GM21576 (cell line): ENCODE measurements around the gene TRIM66.

Experiments
- ATAC-seq: cut with Tn5 transposase; IDR thresholded peaks from one replicate; pipeline ENCODE4 v1.9.1; 2021; ENCODE audit warnings: mild to moderate bottlenecking, moderate library complexity; ENCODE audit not compliant: unreplicated experiment

TRIM66 gene

DNA sequence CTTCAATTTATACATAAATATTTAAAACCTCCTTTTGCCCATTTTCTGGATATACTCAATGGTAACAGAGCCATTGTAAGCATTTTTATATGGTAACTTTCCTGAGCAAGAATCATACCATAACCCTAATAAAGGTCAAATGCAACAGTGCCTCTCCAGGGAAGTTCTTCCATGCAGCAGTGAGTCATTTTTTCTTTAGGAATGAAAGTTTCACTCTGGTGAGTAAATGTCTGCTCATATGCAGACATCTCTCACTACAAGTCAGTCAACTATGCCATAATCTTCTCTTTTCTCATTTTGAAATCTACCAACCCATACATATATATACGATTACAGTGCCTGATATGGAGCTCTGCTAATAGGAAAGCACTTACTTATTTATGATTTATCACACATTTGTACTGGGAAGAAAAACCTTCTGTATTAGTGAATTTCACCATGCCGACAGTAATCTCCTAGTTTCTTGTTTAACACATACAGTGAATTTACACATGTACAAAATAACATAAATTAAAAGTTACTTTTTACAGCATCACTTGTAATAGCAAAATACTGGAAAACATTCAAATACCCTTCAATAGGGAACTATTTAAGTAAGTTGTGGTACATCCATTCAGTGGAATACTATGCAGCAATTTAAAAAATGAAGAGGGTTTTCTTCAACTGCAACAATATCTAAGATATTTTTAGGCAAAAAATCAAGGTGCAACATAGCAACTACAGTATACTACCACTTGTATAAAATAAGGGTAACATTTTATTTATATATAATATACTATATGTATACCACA lies 104.5 kb downstream of the TRIM66 start:
- no peak for ATAC-seq

DNA sequence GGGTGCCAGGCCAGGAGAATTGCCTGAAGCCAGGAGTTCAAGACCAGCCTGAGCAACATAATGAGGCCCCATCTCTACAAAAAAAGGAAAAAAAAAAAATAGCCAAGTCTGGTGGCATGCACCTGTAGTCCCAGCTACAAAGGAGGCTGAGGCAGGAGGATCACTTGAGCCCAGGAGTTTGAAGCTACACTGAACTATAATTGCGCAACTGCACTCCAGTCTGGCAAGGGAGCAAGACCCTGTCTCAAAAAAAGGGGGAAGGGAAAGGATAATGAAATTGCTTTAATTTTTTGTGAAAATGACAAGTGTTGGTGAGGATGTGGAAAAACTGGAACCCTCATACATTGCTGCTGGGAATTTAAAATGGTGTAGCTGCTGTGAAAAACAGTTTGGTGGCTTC lies 107.7 kb downstream of the TRIM66 start:
- no peak for ATAC-seq

DNA sequence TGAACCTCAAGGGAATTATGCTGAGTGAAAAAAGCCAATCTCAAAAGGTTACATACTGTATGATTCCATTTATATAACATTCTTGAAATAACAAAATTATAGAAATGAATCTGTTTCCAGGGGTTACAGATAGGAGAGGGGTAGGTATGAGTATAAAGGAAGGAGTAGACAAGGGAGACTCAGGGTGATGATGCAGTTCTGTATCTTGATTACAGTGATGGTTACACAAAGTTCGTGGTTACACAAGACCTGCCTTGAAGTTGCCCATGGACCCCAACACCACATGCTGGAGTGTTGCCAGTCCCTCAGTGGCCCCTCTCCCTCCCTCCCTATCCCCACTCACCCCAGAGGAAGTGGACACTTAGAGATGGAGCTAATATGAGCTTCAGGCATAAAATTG lies 108.7 kb downstream of the TRIM66 start:
- ATAC-seq = no peak

DNA sequence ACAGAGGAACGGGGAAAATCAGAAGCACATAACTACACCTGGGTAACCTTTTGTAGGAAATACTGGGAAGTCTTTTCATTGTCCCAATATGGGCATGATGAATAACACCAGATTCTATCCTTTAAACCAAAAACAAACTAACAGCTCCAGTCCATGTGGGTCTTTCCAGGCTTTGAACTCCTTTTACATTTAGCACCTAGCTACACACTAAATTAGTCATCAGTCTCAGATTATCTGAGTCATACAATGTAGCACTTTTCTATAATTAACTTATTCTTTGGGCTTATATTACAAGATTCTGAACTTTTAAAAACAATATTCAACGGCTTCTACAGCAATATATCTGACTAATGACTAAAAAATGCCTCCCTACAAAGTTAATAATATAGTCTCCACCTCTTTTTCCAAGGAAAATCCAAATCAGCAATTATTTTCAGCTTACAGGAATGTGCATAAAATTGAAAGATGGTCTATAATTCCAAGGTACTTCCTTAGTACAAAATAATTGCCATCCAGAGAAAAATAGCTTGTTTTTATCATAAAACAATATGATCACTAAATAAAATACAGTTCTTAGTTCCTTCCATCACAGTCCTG lies 114.8 kb downstream of the TRIM66 start:
- no peak for ATAC-seq

DNA sequence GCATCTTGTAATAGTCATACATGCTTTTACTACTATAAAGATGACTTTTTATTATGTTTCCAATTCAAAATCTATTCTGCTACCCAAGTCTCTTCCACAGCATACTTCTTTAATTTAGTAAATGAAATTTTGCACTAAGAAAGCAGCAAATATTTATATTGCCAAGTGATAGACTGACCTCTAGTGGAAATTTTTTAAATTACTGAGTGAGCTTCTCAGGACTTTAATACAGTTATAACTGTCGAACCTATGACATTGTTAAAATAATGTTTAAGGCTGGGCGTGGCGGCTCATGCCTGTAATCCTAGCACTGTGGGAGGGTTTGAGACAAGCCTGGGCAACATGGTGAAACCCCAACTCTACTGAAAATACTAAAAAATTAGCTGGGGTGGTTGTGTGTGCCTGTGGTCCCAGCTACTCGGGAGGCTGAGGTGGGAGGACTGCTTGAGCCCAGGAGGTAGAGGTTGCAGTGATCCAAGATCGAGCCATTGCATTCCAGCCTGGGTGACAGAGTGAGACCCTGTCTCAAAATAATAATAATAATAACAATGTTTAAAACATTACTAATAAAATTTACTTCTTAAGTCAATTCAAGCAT lies 115.8 kb downstream of the TRIM66 start:
- ATAC-seq = no peak

DNA sequence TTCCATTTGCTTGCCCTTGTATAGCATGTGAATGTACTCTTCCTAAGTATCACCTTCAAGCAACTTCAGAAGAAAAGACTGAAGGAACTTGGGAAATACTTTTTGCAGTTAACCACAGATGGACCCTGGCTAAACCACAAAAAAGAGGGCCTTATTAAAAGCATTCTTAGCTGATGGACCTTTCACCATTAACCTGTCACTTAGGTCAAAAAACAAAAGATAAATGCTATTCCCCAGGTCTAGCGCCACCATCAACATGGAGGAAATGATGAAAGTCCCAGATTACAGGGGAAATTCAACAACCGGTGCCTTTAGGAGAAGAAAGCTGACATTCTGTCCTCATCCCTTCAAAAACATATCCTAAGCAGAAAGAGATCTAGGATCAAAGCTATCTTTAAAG lies 117.9 kb downstream of the TRIM66 start:
- no peak for ATAC-seq
